Measurements from ENCODE around the gene RNF25.

RNF25 gene

DNA sequence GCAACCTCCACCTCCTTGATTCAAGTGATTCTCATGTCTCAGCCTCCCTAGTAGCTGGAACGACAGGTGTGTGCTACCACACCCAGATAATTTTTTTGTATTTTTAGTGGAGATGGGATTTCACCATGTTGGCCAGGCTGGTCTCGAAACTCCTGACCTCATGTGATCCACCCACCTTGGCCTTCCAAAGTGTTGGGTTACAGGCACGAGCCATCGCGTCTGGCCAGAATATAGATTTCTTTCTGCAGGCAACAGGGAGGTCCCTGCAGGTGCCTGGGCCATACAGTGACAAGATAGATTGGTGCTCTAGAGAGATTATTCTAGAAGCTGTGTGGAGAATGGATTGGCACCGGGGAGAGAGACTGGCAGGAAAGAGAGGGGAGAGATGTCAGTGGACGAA lies 50.8 kb downstream of the RNF25 start:
- no peak for FAIRE-seq

DNA sequence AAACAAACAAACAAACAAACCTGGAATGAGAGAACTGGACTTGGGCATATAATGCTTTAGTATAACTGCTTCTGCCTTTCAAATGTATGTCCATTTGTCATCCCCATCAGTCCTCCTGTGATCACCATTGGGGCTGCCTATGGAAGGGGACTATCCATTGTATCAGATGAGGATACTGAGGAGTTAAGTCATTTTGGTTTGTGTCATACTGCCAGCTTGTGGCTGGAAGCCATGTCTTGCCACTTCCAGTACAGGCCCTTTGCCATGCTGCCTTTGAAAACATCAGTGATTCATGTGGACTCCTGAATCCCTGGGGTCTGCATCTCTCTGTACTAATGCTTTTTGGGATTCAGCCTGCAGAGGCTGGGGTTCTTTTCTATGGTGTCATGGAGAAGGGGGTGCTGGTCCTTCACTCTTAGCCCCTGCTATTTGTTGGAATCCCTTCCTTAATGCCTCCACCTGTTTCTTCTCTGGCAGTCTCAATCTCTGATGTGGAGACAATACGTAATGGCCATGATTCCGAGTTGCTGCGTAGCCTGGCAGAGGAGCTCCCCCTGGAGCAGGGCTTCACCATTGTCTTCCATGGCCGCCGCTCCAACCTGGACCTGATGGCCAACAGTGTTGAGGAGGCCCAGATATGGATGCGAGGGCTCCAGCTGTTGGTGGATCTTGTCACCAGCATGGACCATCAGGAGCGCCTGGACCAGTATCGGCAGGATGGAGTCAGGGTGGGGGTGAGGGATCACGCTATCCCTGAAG lies 53.5 kb downstream of the RNF25 start:
- no peak for FAIRE-seq

- FAIRE-seq = no peak
Measured at GRCh38 chr2:218615868-218616315, 55.9 kb downstream of the RNF25 start.
